Measurements from ENCODE around the gene OR1N1.

OR1N1 gene, protein sequence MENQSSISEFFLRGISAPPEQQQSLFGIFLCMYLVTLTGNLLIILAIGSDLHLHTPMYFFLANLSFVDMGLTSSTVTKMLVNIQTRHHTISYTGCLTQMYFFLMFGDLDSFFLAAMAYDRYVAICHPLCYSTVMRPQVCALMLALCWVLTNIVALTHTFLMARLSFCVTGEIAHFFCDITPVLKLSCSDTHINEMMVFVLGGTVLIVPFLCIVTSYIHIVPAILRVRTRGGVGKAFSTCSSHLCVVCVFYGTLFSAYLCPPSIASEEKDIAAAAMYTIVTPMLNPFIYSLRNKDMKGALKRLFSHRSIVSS

GRCh38 chr9:122527193-122527592 is at the start of gene OR1N1:
Gene OR1N1 (minus strand): TSS chr9:122527293. CDS start chr9:122527293, 0 bp downstream.
- H3K4me3 ChIP-seq (ENCODE audit: low read depth, low read length): no peak within 1 kb of the TSS
- in situ Hi-C loops (cut with HindIII; ENCODE audit: low sequenced_read_pairs): no loop called here
- TF ChIP-seq, protein P1, sequence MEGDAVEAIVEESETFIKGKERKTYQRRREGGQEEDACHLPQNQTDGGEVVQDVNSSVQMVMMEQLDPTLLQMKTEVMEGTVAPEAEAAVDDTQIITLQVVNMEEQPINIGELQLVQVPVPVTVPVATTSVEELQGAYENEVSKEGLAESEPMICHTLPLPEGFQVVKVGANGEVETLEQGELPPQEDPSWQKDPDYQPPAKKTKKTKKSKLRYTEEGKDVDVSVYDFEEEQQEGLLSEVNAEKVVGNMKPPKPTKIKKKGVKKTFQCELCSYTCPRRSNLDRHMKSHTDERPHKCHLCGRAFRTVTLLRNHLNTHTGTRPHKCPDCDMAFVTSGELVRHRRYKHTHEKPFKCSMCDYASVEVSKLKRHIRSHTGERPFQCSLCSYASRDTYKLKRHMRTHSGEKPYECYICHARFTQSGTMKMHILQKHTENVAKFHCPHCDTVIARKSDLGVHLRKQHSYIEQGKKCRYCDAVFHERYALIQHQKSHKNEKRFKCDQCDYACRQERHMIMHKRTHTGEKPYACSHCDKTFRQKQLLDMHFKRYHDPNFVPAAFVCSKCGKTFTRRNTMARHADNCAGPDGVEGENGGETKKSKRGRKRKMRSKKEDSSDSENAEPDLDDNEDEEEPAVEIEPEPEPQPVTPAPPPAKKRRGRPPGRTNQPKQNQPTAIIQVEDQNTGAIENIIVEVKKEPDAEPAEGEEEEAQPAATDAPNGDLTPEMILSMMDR (IDR thresholded peaks at IDR 0.05; ENCODE audit: low read depth, low read length): no peak
- no peak for DNase-seq (ENCODE audit: low read depth, low spot score)

GRCh38 chr9:122572456-122572855 is 45.4 kb upstream of the OR1N1 start:
- H3K4me3 ChIP-seq (ENCODE audit: low read depth, low read length): no peak overlapping the region
- in situ Hi-C loops (cut with HindIII; ENCODE audit: low sequenced_read_pairs): no loop called here
- TF ChIP-seq, protein P1 (IDR thresholded peaks at IDR 0.05; ENCODE audit: low read depth, low read length): no peak
- no peak for DNase-seq (ENCODE audit: low read depth, low spot score)

GRCh38 chr9:122567901-122568300 is 40.8 kb upstream of the OR1N1 start:
- in situ Hi-C loops (cut with HindIII; ENCODE audit: low sequenced_read_pairs): no loop called here
- no peak for DNase-seq (ENCODE audit: low read depth, low spot score)
- no peak overlapping the region for H3K4me3 ChIP-seq (ENCODE audit: low read depth, low read length)
- TF ChIP-seq, protein P1 (IDR thresholded peaks at IDR 0.05; ENCODE audit: low read depth, low read length): no peak

- no peak for DNase-seq (ENCODE audit: low read depth, low spot score)
- H3K4me3 ChIP-seq (ENCODE audit: low read depth, low read length): no peak overlapping the region
- TF ChIP-seq, protein P1 (IDR thresholded peaks at IDR 0.05; ENCODE audit: low read depth, low read length): no peak
- in situ Hi-C loops (cut with HindIII; ENCODE audit: low sequenced_read_pairs): no loop called here
Observed at GRCh38 chr9:122562134-122562760, 35.2 kb upstream of the OR1N1 start.

GRCh38 chr9:122561446-122561845 is 34.4 kb upstream of the OR1N1 start:
- in situ Hi-C loops (cut with HindIII; ENCODE audit: low sequenced_read_pairs): no loop called here
- TF ChIP-seq, protein P1 (IDR thresholded peaks at IDR 0.05; ENCODE audit: low read depth, low read length): no peak
- no peak overlapping the region for H3K4me3 ChIP-seq (ENCODE audit: low read depth, low read length)
- no peak for DNase-seq (ENCODE audit: low read depth, low spot score)

DNA sequence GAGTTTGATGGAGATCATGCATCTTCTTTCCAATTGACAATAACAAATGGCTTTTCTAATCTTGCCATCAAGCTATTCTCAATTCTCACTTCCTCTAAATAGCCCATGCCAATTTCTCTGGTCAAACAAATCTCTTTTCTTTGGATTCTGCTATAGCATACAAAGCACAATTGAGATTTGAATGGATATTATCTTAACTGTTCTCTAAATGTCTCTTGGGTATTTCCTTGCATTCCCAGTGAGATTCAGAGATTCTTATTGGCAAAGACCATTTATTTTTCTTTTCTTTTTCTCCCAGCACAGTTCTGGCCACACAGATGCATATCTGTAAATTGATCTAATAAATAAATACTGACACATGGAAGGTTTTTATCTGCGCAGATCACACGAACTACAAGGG is 25.7 kb upstream of the OR1N1 start, which contains the start of gene OR1N2:
Gene OR1N2 (plus strand): TSS at position 301 of the 400 bp plus-strand sequence. CDS start 100 bp downstream, outside the sequence.
- no peak for DNase-seq (ENCODE audit: low read depth, low spot score)
- in situ Hi-C loops (cut with HindIII; ENCODE audit: low sequenced_read_pairs): no loop called here

More for the DNA sequence above, 25.7 kb upstream of the OR1N1 start, which contains the start of gene OR1N2:
- TF ChIP-seq, protein P1 (IDR thresholded peaks at IDR 0.05; ENCODE audit: low read depth, low read length): no peak
- H3K4me3 ChIP-seq (ENCODE audit: low read depth, low read length): no peak within 1 kb of the TSS
